Activated naive CD8-positive, alpha-beta T cell treated with anti-CD3 and anti-CD28 coated beads, Interleukin-2, amount 50 U/mL, for 24 hours (primary cell): Measurements from ENCODE around the gene GCK.

Experiments
- ATAC-seq: fragments of 150-1000 bp; cut with Tn5 transposase; one replicate; pipeline ENCODE4 v1.10.0; 2021
- DNase-seq: peaks from one replicate; pipeline ENCODE4 v3.0.0; 2021
- H3K27ac Mint-ChIP-seq: one replicate; pipeline ENCODE4 v1.8.0; 2021; ENCODE audit warnings: mild to moderate bottlenecking, mixed read lengths
- H3K27me3 Mint-ChIP-seq: one replicate; pipeline ENCODE4 v1.8.0; 2021; ENCODE audit warnings: mixed read lengths
- H3K36me3 Mint-ChIP-seq: one replicate; pipeline ENCODE4 v1.8.0; 2021; ENCODE audit warnings: low read depth, mixed read lengths
- H3K4me1 Mint-ChIP-seq: one replicate; pipeline ENCODE4 v1.8.0; 2021; ENCODE audit warnings: mixed read lengths
- H3K4me3 Mint-ChIP-seq: one replicate; pipeline ENCODE4 v1.8.0; 2021; ENCODE audit warnings: mild to moderate bottlenecking, moderate library complexity, mixed read lengths
- H3K9me3 Mint-ChIP-seq: one replicate; pipeline ENCODE4 v1.8.0; 2021; ENCODE audit warnings: mixed read lengths

The GCK gene

GRCh38 chr7:44102846-44103565 is 86.2 kb downstream of the GCK start:
- Mint-ChIP-seq H3K4me3 (peak overlapping the region; percentile 51), H3K27ac (peak overlapping the region; percentile 35), H3K4me1 (peaks cover 25% of the 10 kb centered on the region), H3K27me3 (peaks cover 6% of the 10 kb centered on the region), H3K9me3 (no peaks in the 10 kb centered on the region), H3K36me3 (no peaks in the 10 kb centered on the region)
- DNase-seq (no peak), ATAC-seq (no peak)

GRCh38 chr7:44101966-44102845 is 87.0 kb downstream of the GCK start:
- H3K4me1 Mint-ChIP-seq: peaks cover 32% of the 10 kb centered on the region
- H3K36me3 Mint-ChIP-seq: no peaks in the 10 kb centered on the region
- no peak for ATAC-seq
- H3K27me3 Mint-ChIP-seq: peaks cover 6% of the 10 kb centered on the region
- no peak for DNase-seq
- H3K4me3 Mint-ChIP-seq: peak overlapping the region; percentile 25
- no peaks in the 10 kb centered on the region for H3K9me3 Mint-ChIP-seq
- no peak overlapping the region for H3K27ac Mint-ChIP-seq

GRCh38 chr7:44101303-44101965 is 87.8 kb downstream of the GCK start:
- ATAC-seq: no peak
- no peak overlapping the region for H3K4me3 Mint-ChIP-seq
- peaks cover 40% of the 10 kb centered on the region for H3K4me1 Mint-ChIP-seq
- DNase-seq: no peak
- H3K27ac Mint-ChIP-seq: no peak overlapping the region
- no peaks in the 10 kb centered on the region for H3K9me3 Mint-ChIP-seq
- H3K36me3 Mint-ChIP-seq: no peaks in the 10 kb centered on the region
- H3K27me3 Mint-ChIP-seq: peaks cover 6% of the 10 kb centered on the region

GRCh38 chr7:44100458-44101302 is 88.6 kb downstream of the GCK start:
- DNase-seq (no peak), ATAC-seq (no peak)

GRCh38 chr7:44099669-44100068 is 89.6 kb downstream of the GCK start:
- H3K9me3 Mint-ChIP-seq: no peaks in the 10 kb centered on the region
- peaks cover 28% of the 10 kb centered on the region for H3K4me1 Mint-ChIP-seq
- DNase-seq (no peak), ATAC-seq (no peak)
- H3K4me3 Mint-ChIP-seq: no peak overlapping the region
- no peak overlapping the region for H3K27ac Mint-ChIP-seq
- peaks cover 6% of the 10 kb centered on the region for H3K27me3 Mint-ChIP-seq
- no peaks in the 10 kb centered on the region for H3K36me3 Mint-ChIP-seq

More at GRCh38 chr7:44100458-44101302, 88.6 kb downstream of the GCK start:
- Mint-ChIP-seq H3K27ac (no peak overlapping the region), H3K27me3 (peaks cover 6% of the 10 kb centered on the region), H3K9me3 (no peaks in the 10 kb centered on the region), H3K4me3 (no peak overlapping the region), H3K36me3 (no peaks in the 10 kb centered on the region), H3K4me1 (peaks cover 33% of the 10 kb centered on the region)

GRCh38 chr7:44098092-44099068 is 90.9 kb downstream of the GCK start:
- H3K4me3 Mint-ChIP-seq: no peak overlapping the region
- DNase-seq (no peak), ATAC-seq (no peak)
- peaks cover 4% of the 10 kb centered on the region for H3K27me3 Mint-ChIP-seq
- H3K4me1 Mint-ChIP-seq: peaks cover 28% of the 10 kb centered on the region
- H3K27ac Mint-ChIP-seq: no peak overlapping the region
- H3K36me3 Mint-ChIP-seq: no peaks in the 10 kb centered on the region
- no peaks in the 10 kb centered on the region for H3K9me3 Mint-ChIP-seq

GRCh38 chr7:44097064-44097932 is 91.9 kb downstream of the GCK start:
- Mint-ChIP-seq H3K36me3 (no peaks in the 10 kb centered on the region), H3K4me1 (peaks cover 27% of the 10 kb centered on the region), H3K4me3 (no peak overlapping the region), H3K27ac (peak overlapping the region; percentile 29), H3K9me3 (no peaks in the 10 kb centered on the region), H3K27me3 (no peaks in the 10 kb centered on the region)
- ATAC-seq: peak; percentile 92
- DNase-seq: peak; percentile 43

GRCh38 chr7:44096326-44096881 is 92.8 kb downstream of the GCK start:
- peak overlapping the region; percentile 30 for H3K27ac Mint-ChIP-seq
- no peaks in the 10 kb centered on the region for H3K27me3 Mint-ChIP-seq
- H3K4me3 Mint-ChIP-seq: no peak overlapping the region
- peaks cover 26% of the 10 kb centered on the region for H3K4me1 Mint-ChIP-seq
- no peak for DNase-seq
- H3K9me3 Mint-ChIP-seq: no peaks in the 10 kb centered on the region
- no peak for ATAC-seq
- no peaks in the 10 kb centered on the region for H3K36me3 Mint-ChIP-seq

GRCh38 chr7:44095781-44096180 is 93.5 kb downstream of the GCK start:
- ATAC-seq: no peak
- Mint-ChIP-seq H3K9me3 (no peaks in the 10 kb centered on the region), H3K27ac (no peak overlapping the region), H3K4me3 (no peak overlapping the region), H3K36me3 (no peaks in the 10 kb centered on the region), H3K27me3 (no peaks in the 10 kb centered on the region), H3K4me1 (peaks cover 25% of the 10 kb centered on the region)
- no peak for DNase-seq

- H3K36me3 Mint-ChIP-seq: no peaks in the 10 kb centered on the region
- no peak overlapping the region for H3K27ac Mint-ChIP-seq
- no peaks in the 10 kb centered on the region for H3K27me3 Mint-ChIP-seq
- no peak overlapping the region for H3K4me3 Mint-ChIP-seq
- no peak for DNase-seq
- ATAC-seq: no peak
- H3K4me1 Mint-ChIP-seq: peaks cover 22% of the 10 kb centered on the region
- no peaks in the 10 kb centered on the region for H3K9me3 Mint-ChIP-seq
Observed at GRCh38 chr7:44094883-44095592, 94.2 kb downstream of the GCK start.

- H3K4me3 Mint-ChIP-seq: no peak overlapping the region
- no peak overlapping the region for H3K27ac Mint-ChIP-seq
- peaks cover 20% of the 10 kb centered on the region for H3K4me1 Mint-ChIP-seq
- H3K9me3 Mint-ChIP-seq: no peaks in the 10 kb centered on the region
- ATAC-seq: no peak
- no peaks in the 10 kb centered on the region for H3K36me3 Mint-ChIP-seq
- no peak for DNase-seq
- H3K27me3 Mint-ChIP-seq: no peaks in the 10 kb centered on the region
Observed at GRCh38 chr7:44094365-44094764, 94.9 kb downstream of the GCK start.
